GM18870 (cell line): ENCODE data around the gene ABCA4.
"Not testable (repeated sequence)": the region's sequence is repeated elsewhere in the genome, so short reads cannot be mapped to it uniquely, and the experiment has no call there.

Source experiments
- ATAC-seq: cut with Tn5 transposase; IDR thresholded peaks from one replicate; pipeline ENCODE4 v1.9.1; 2021; ENCODE audit warnings: moderate library complexity; ENCODE audit not compliant: unreplicated experiment

Gene ABCA4

DNA sequence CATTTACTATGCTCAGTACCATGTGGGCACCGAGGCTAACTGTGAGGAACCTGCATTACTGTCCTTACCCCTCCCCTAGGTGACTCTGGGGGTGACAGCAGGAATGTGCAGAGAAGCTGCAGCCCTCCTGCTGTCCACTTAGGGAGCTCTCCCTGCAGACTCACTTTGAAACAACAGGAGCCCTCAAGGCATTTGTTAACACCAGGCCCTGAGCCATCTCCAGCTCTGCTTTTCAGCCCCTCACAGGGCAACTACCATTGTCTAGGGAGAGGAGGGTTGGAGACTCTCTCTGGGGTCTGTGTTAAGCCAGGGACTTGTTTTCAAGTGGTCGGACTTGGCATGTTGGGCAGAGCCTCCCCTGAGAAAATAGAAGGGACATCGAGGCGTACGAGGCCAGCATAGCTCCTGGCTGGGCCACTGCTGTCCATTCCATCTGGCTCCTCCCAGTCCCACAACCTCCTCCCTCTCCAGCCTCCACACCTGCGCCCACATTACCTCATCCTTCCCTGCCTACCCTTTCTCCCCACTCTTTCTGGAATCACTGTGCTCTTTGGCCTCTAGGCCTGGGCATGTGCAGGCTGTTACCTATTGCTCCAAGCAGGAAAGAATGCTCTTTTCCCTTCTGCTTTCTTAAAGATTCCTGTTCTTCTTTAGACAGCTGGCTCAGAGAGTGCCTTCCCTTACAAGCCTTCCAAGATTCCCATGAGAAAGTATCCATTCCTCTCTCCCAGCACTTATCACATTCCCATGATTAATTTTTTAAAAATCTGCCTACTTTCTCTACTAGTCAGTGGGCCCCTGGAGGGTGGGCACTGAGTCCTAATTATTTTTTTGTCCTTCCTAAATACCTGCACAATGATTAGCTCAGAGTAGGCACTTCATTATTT, 109.0 kb downstream of the ABCA4 start:
- no peak for ATAC-seq

DNA sequence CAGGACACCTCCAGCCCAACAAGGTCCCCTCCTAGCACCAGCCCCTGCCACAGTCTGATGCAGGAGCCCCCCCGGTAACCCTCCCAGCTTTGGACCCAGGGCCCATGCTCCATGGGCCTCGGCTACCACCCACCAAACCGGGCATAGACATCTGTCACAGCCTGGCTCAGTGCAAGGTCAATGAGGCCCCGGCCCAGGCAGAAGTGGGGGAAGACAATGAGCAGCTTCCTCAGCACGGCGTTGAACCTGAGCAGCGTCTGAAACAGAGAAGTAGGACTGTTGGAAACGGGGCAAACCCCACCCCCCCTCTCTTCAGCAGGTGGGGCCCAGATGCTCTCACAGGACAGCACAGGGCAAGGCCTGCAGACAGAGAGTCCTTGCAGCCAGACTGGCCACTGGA, 109.8 kb downstream of the ABCA4 start:
- no peak for ATAC-seq

DNA sequence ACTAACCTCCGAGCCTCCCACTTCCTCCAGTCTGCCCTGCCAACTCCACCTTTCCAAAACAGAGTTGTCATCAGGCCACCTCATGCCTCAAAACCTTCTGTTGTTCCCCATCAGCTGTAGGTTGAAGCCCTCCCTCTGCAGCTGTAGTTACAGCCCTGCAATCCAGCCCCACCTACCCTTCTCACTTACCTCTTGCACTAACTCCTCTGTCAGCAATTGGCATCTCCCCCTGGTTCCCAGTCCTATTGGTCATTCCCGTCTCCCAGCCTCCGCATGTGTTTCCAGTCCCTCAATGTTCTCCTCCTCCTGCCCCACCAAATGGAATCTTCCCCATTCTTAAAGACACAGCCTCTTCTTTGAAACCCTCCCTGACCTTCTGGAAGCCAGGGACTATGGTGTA, 111.6 kb downstream of the ABCA4 start:
- ATAC-seq, result no peak

DNA sequence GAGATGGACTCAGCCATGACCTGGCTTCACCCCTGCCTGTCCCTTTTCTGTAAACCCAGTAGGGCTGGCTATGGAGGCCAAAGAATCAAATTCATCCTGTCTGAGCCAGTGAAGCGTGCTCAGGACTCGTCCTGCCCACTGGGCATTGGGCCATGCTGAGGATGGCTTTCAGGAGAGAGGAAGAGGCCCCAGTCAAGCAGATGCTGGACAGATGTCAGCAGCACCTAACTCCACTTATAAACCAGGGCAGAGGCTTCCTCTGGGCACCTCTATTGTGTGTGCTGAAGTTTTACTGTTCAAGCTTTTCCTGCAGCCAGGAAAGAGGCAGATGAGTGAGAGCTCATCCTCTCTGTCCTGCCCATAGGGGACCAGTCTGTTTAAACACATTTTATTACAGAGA, 114.3 kb downstream of the ABCA4 start:
- ATAC-seq, result no peak

DNA sequence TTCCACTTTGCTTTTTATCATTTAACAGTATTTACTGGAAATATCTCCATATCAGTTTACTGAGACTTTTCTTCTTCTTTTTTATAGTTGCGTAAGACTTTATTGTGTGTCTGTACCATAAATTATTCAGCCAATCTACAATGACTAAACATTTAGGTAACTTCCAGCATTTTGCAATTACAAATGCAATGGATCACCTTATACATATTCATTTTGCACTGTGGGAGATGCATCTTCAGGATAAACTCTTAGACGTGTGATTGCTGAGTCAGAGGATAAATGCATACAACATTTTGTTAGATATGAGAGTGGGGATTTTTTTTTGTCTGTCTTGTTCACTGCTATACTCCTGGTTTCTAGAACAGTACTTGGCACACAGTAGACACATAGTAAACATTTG, 116.0 kb downstream of the ABCA4 start:
- ATAC-seq, result no peak

DNA sequence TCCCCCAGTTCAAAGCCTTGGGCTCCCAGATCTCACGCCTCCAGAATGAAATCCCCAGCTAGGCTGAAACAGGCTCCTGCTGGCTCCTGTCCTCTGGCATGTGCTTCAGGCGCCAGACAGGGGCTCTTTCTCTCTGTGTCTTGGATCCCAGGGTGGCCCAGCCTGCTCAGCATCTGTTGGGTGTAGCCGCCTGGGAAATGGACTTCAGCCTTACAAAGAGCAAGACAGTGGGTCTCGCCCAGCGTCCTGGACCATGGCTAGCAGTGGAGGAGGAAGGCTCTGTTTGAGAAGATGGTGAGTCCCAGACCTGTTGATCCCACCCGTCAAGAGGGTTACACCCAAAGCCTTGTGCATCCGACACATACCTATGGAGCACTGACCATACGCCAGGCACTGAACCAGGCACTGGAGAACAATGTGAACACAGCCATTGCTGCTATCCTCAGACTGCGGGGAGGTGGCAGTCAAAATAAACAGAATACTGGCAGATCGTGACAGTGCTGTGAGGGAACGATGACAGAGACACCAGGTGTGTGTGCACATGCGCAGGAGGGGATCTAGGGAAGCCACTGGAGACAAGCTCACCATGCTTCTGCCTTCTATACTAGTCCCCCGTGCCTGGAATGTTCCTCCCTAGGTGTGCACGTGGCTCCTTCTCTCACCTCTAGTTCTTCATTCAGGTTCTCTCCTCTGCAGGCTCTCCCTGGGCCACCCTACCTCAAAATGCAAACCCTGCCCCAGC, 118.7 kb downstream of the ABCA4 start:
- no peak for ATAC-seq

DNA sequence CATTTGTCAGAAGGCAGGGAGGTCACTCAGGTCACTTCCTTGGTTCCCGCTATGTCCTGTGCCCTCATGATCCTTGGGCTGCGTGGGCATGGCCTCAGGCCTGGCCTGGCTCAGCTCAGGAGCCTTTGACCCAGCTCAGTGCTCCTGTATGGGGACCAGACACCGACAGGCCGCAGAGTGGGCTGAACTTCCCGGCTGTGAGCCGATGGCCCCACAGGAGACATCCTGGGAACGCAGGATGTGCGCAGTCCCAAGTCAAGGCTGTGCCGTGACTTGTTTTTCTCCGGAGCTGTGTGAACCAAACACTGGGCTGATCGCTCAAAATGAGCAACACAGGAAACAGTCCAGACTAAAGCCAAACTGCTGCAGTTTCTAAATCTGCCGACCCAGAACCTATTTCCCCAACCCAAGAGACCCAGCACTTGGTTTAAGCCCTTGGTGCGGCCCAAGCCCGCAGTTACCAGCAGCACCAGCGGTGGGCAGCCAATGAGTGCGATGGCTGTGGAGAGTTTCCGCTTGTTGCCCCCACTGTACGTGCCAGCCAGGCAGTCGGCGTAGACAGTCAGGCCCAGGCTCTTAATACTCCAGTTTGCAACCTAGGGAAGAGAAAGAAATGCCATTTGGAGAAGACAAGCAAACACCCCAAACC, 119.4 kb downstream of the ABCA4 start:
- ATAC-seq, result no peak

DNA sequence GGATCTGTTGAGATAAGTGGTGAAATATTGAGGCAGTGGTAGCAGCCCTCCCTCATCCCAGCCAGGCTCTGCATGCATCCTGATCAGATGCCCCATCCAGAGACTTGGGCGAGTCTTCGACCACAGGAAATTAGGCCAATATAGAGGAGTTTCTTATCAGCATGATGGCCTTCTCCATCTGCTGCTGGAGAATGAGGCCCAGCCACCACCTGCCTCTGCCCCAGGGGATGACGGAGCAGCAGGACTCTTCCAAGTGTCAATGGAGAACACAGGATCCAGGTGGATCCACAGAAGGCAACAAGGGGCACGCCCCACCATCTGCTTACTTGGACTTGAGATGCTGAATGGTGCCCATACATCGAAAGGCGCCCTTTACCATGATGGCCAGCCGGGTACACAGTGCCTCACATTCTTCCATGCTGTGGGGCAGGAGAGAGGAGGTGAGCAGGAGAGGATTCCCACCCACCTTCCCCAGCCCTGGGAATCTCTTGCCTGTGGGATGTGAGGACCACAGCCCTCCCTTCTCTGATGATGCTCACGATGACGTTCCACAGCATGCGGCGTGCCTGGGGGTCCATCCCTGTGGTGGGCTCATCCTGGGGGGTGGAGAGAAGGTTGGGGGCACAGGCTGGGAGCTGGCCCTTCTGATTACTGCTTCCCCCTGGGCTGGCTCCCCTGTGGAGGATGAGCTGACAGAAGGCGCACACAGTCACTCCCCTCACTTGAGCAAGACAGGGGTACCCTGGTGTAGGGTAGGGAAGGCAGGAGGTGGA, 120.3 kb downstream of the ABCA4 start:
- no peak for ATAC-seq

DNA sequence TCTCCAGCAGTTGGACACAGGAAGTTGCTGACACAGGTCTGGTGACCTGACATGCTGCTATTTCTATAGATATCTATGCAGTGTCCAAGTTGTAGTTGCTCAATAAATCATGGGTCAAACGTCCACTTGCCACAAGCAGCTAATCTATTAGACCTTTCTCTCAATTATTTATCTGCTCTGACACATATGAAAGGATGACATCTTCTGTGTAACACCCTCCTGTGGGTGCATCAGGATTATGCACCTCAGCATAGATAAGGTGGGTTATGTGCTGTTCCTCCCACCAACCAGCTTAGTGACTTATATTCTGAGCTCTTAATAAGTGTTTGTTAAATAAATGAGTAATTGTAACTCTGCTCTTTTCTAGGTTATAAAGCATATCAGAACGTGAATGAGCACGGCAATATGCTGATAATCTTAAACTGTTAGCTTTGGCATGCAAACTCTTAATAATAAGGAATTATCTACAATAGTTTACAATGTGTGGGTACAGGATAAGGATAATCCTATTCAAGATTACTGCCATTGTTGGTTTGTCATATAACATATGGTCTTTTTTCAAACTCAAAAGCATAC, 121.0 kb downstream of the ABCA4 start:
- no peak for ATAC-seq

DNA sequence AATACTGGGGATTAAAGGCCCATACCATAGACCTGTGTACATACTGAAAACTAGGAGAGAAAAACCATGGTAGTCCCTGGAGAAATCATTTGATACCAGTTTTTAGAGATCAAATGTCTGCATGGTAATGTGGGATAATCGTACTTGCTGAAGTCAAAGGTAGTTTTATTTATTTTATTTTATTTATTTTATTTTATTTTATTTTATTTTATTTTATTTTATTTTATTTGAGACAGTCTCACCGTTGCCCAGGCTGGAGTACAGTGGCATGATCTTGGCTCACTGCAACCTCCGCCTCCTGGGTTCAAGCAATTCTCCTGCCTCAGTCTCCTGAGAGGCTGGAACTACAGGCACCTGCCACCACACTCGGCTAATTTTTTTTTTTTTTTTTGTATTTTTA, 122.4 kb downstream of the ABCA4 start:
- ATAC-seq, result not testable (repeated sequence)

DNA sequence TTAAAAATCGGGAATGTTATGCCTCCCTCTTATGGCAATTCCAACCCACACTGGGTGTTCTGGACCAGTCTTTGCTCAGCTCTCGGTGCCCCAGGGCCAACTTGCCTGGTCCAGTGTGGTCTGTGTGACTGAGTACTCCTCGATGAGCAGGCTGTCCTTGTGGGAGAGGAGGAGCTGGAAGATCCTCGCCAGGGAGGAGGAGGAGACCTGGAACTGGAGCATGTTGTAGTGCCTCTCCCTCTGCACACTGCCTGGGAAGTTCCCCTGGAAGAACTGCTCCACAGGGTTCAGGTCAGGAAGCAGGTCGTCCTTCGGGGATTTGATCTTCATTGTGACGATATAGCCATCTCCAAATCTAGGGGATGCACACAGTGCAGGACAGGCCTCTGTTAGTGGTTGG, 123.2 kb downstream of the ABCA4 start:
- no peak for ATAC-seq

DNA sequence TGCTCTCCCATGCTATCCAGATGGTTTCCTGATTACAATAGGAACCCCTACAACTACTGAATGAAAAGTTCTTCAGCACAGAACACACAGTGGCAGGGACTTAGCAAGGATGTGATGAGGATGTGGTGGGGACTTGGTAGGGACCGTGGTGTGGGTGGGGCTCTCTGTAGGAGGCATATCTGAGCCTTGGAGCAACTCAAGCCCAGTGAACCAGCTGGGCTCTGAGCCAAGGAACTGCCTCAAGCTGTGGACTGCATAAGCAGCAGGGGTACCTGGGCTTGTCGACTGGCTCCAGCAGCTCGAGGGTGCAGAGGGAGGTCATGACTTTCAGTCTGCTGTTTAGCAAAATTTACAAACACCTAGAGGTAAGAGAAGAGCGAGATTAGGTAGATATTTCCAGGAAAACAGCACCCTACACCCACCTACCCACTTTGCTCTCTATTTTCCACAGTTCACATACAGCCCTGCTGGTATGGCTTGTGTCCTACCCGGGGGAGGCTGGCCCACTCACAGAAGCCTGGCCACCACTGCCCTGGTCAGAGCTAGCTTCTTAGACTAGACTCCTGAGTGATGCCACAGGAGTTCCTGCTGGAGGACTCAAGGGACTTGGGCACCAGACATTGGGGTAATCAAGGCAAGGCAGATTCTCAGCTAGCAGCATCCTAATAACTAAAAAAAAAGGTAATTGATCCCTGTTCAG, 125.0 kb downstream of the ABCA4 start:
- ATAC-seq, result no peak

DNA sequence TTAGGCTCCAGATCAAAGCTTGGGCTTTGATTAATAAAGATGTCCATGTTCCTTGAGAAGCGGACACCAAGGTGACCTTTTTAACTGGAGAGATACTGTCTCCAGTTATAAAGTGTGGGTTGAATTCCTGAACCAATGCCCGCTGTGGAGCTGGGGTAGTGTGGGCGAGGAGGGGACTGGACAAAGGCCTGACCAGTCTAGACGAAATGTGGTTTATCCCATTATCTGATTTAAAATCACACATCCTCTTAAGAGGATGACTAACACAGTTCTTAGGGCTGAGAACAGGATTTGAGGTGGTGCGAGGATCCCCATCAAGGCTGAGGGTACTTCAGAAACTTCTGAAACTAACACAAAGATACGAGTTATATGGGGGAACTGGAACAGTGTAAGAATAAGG, 127.2 kb downstream of the ABCA4 start:
- ATAC-seq, result no peak

DNA sequence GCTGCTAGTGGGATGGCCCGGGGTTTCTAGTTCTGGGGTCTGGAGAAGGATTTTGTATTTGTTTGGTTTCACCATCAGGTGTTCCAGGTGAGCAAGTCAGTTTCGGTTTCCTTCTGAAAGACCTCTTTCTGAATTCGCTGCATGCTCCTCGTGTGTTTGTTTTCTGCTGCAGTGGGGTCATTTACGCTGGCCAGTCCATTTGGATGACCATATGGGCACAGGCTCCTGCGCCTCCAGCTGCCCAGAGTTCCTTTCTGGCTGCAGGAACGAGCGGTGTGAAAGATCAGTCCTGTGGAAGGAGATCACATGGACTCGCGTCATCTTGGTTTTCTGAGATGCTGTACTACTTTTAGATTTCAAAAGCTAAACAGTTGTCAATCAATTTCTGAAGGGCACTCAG, 128.0 kb downstream of the ABCA4 start:
- ATAC-seq, result no peak

DNA sequence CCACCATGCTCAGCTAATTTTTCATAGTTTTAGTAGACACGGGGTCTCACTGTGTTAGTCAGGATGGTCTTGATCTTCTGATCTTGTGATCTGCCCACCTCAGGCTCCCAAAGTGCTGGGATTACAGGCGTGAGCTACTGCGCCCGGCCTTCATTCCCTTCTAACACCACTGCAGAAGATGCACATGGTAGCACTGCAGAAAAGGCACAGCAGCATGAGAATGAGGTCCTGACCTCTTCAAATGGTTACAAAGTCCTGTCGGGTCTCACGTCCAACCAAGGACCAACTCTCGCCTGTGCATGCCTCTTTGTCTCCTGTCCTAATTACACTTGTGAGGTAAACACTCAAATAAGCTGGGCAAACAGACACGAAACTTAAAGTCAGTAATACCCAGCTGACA, 128.8 kb downstream of the ABCA4 start:
- ATAC-seq, result no peak

DNA sequence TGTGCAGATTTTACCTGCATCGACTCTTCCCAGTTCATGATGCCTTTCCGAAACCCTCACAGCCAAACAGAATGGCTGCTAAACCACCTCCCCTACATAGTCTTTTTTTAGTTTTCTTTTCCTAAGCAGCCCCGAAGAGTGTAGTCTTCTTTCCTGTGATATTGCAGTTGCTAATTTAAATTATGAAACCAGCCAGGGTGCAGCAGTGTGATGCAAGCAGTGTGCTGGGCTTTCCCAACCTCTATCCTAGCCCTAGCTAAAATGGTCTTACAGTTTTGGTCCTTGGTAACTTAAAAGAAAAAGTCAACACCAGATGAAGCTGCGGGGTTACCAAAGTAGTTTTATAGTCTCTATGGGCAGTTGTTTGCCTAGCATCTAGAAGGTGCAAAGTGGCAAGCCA, 129.7 kb downstream of the ABCA4 start:
- no peak for ATAC-seq

DNA sequence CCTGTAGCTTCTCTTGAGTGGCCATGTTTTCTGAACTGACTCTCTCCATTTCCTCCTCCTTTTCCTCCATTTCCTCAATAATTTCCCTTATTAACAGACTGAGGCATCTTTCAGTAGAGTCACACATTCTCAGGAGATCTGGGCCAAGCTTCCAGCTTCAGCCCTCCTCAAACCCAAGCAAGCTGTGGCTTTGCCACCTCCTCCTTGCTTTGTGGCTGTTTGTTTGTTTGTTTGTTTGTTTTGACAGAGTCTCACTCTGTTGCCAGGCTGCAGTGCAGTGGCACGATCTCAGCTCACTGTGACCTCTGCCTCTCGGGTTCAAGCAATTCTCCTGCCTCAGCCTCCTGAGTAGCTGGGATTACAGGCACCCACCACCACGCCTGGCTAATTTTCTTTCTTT, 130.5 kb downstream of the ABCA4 start:
- not testable (repeated sequence) for ATAC-seq

DNA sequence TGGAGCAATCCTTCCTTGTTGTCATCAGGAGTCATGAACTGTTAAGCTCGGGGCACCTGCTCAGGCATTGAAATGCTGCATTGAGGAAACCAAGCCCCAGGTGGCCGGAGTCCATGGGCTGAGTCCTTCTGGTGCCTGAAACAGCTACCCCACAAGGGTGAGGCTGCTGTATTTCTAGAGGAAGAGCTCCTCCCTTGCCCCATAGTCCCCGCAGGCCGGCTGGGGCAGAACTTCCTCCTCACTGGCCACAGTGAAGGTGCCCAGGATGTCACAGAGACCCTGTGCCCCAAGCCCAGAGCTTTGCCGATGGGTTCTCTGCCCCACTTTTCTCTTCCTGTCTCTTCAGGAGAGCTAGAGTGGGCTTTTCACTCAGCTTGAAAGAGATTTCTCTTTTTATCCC, 130.9 kb downstream of the ABCA4 start:
- no peak for ATAC-seq

DNA sequence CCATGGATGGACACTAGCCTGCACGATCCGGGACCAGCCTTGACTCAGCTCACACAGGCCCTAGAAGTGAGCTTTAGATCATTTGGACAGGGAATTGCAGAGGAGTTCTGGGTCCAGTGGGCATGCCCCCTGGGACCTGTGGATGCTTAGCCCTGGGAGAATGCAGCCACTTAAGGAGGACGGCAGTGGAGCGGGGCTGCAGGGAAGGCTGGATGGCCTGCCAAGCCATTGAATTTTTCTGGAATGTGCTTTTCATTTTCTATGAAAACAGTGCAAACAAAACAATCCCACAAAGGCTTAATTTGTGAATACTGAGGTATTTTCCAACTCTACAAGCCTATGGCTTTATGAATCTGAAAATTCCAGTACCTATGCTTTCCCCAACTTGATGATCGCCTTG, 131.3 kb downstream of the ABCA4 start:
- no peak for ATAC-seq
